ENCODE measurements around the gene SPNS2. TPM values are rescaled to one million over a fixed set of nuclear protein-coding genes. Genes with fewer than 3 reads are reported as not detected.

The SPNS2 gene
- total RNA-seq, 1 experiment from 2014 or later = 0.33 TPM

DNA sequence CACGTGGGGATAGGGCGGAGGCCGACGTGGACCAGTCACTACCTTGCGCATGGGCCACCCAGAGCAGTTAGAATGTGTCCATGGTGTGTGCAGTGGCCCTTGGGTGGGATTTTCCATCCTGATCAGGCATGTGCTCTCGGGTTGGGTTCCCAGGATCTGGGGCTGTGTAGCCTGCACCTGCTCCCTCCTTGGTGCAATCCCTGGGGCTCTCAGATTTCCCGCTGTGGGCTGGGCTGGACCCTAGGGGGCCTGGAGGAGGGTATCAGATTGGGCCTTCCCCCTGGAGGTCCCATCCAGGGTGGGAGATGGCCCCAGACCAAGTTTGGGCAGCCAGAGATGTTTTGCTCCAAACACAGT is 86.9 kb downstream of the SPNS2 start:
- no peak for DNase-seq
- H2AK5ac ChIP-seq (ENCODE audit: insufficient read length, low read length) = no peak overlapping the region
- H3K27me3 ChIP-seq (ENCODE audit: insufficient read depth, low read length) = peaks cover 23% of the 10 kb centered on the region; the same call in 1 of the 2 replicates
- no peak overlapping the region for H4K91ac ChIP-seq (ENCODE audit: insufficient read length, low read depth, low read length)
- TF ChIP-seq, protein P1, sequence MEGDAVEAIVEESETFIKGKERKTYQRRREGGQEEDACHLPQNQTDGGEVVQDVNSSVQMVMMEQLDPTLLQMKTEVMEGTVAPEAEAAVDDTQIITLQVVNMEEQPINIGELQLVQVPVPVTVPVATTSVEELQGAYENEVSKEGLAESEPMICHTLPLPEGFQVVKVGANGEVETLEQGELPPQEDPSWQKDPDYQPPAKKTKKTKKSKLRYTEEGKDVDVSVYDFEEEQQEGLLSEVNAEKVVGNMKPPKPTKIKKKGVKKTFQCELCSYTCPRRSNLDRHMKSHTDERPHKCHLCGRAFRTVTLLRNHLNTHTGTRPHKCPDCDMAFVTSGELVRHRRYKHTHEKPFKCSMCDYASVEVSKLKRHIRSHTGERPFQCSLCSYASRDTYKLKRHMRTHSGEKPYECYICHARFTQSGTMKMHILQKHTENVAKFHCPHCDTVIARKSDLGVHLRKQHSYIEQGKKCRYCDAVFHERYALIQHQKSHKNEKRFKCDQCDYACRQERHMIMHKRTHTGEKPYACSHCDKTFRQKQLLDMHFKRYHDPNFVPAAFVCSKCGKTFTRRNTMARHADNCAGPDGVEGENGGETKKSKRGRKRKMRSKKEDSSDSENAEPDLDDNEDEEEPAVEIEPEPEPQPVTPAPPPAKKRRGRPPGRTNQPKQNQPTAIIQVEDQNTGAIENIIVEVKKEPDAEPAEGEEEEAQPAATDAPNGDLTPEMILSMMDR (conservative IDR thresholded peaks at IDR 0.05) = no peak
- no peak overlapping the region for H3K4ac ChIP-seq (ENCODE audit: low read depth, low read length)
- no peak overlapping the region for H3K56ac ChIP-seq (ENCODE audit: insufficient read length, low read depth, low read length)
- H2BK15ac ChIP-seq (ENCODE audit: low read depth, low read length) = no peak overlapping the region
- Mint-ChIP-seq H3K36me3 (ENCODE audit: insufficient read depth in 1 of 3, low read depth in 3 of 3) (no peaks in the 10 kb centered on the region; a peak in 1 of 7 replicates), H3K27ac (no peak overlapping the region), H3K9me3 (no peaks in the 10 kb centered on the region), H3K4me3 (peak overlapping the region in 1 of 2 experiments; percentile 83; a peak in 3 of 5 replicates), H3K4me1 (peaks cover 21 to 41% of the 10 kb centered on the region in 2 experiments), H3K27me3 (ENCODE audit: low read depth) (peaks cover 74% of the 10 kb centered on the region)
- no peak overlapping the region for H3K18ac ChIP-seq (ENCODE audit: insufficient read length, low read depth, low read length)
- H2BK120ac ChIP-seq (ENCODE audit: low read depth, low read length, poor library complexity, severe bottlenecking) = no peak overlapping the region
- no peaks in the 10 kb centered on the region for H3K79me2 ChIP-seq (ENCODE audit: insufficient read depth, low read length)
- no peak overlapping the region for H3K4me2 ChIP-seq (ENCODE audit: insufficient read depth, insufficient read length, low read length)
- H3K14ac ChIP-seq (ENCODE audit: insufficient read depth, low read length) = no peak overlapping the region
- peaks cover 2% of the 10 kb centered on the region for H4K20me1 ChIP-seq (ENCODE audit: control insufficient read depth, insufficient read depth, insufficient read length)
- no peak overlapping the region for H2BK12ac ChIP-seq (ENCODE audit: insufficient read length, low read depth, low read length)
- no peaks in the 10 kb centered on the region for H3K79me1 ChIP-seq (ENCODE audit: insufficient read depth, low read depth, low read length, poor library complexity, severe bottlenecking)
- H3K4me1 ChIP-seq (ENCODE audit: insufficient read depth, low read length) = no peaks in the 10 kb centered on the region; the same call in 1 of the 2 replicates
- H4K8ac ChIP-seq (replicated peaks; ENCODE audit: insufficient read length, low read depth, low read length) = no peak overlapping the region
- H3K9me3 ChIP-seq (ENCODE audit: control insufficient read depth, low read depth, low read length) = no peaks in the 10 kb centered on the region
- no peak overlapping the region for H4K5ac ChIP-seq (ENCODE audit: insufficient read length, low read depth, low read length)
- no peak overlapping the region for H2AFZ ChIP-seq (ENCODE audit: low read length)
- no peak overlapping the region for H3K27ac ChIP-seq (ENCODE audit: insufficient read length, low read depth, low read length)
- no CpG with 5 or more reads among the region's 7 CpGs for WGBS (ENCODE audit: extremely low coverage, insufficient read length, low lambda C conversion rate)
- peaks cover 8% of the 10 kb centered on the region for H3K23me2 ChIP-seq (ENCODE audit: insufficient read length, low read depth, low read length, poor library complexity, severe bottlenecking)
- H3T11ph ChIP-seq (ENCODE audit: low read length) = no peak overlapping the region
- no peak overlapping the region for H3K9ac ChIP-seq (ENCODE audit: extremely low read depth, insufficient read length, low read length)
- no peak overlapping the region for H2BK5ac ChIP-seq (ENCODE audit: insufficient read length, low read length)
- no peak overlapping the region for H2BK20ac ChIP-seq (ENCODE audit: low read depth, low read length, poor library complexity, severe bottlenecking)
- H3K23ac ChIP-seq (ENCODE audit: insufficient read length, low read depth, low read length) = no peak overlapping the region
